ENCODE data around the gene CCDC28B.

CCDC28B gene

DNA sequence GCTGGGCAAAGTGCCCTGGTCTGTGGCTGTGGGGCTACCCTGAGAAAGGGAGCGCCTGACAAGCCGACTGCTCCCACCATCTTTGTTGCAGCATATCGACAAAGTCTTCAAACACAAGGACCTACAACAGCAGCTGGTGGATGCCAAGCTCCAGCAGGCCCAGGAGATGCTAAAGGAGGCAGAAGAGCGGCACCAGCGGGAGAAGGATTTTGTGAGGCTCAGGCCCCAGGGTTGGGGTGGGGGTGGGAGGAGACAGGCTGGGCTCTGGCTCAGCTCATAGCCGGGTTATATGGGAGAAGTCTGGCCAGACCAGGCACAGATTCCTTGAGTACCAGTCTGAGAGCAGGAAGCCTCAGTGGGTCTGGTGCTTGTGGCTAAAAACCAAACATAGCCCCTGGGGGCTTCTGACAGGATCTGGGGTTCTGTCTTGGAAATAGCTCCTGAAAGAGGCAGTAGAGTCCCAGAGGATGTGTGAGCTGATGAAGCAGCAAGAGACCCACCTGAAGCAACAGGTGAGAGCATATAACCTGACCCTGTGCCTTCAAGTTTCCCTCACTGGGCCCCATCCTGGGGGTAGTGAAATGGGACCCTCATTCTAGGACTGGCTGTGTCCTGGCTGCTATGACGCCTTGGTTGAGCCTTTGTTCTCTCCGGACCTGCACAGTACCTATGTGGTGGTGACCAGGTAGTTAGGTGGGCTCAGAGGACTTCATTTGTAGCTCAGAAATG is 8.0 kb upstream of the CCDC28B start:
- TF ChIP-seq, protein P1, sequence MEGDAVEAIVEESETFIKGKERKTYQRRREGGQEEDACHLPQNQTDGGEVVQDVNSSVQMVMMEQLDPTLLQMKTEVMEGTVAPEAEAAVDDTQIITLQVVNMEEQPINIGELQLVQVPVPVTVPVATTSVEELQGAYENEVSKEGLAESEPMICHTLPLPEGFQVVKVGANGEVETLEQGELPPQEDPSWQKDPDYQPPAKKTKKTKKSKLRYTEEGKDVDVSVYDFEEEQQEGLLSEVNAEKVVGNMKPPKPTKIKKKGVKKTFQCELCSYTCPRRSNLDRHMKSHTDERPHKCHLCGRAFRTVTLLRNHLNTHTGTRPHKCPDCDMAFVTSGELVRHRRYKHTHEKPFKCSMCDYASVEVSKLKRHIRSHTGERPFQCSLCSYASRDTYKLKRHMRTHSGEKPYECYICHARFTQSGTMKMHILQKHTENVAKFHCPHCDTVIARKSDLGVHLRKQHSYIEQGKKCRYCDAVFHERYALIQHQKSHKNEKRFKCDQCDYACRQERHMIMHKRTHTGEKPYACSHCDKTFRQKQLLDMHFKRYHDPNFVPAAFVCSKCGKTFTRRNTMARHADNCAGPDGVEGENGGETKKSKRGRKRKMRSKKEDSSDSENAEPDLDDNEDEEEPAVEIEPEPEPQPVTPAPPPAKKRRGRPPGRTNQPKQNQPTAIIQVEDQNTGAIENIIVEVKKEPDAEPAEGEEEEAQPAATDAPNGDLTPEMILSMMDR (IDR thresholded peaks at IDR 0.05; ENCODE audit: extremely low read depth, insufficient read depth, missing control alignments), result no peak
- no peak for DNase-seq (ENCODE audit: low spot score)
- in situ Hi-C loops (cut with MboI; ENCODE audit: low pct_unique_long_range_greater_than_20kb, low sequenced_read_pairs, unreplicated experiment), result no loop called here

DNA sequence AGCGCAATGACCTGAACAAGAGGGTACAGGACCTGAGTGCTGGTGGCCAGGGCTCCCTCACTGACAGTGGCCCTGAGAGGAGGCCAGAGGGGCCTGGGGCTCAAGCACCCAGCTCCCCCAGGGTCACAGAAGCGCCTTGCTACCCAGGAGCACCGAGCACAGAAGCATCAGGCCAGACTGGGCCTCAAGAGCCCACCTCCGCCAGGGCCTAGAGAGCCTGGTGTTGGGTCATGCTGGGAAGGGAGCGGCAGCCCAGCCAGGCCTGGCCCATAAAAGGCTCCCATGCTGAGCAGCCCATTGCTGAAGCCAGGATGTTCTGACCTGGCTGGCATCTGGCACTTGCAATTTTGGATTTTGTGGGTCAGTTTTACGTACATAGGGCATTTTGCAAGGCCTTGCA is 5.4 kb upstream of the CCDC28B start:
- DNase-seq (ENCODE audit: low spot score), result no peak
- TF ChIP-seq, protein P1 (IDR thresholded peaks at IDR 0.05; ENCODE audit: extremely low read depth, insufficient read depth, missing control alignments), result no peak
- in situ Hi-C loops (cut with MboI; ENCODE audit: low pct_unique_long_range_greater_than_20kb, low sequenced_read_pairs, unreplicated experiment), result no loop called here

DNA sequence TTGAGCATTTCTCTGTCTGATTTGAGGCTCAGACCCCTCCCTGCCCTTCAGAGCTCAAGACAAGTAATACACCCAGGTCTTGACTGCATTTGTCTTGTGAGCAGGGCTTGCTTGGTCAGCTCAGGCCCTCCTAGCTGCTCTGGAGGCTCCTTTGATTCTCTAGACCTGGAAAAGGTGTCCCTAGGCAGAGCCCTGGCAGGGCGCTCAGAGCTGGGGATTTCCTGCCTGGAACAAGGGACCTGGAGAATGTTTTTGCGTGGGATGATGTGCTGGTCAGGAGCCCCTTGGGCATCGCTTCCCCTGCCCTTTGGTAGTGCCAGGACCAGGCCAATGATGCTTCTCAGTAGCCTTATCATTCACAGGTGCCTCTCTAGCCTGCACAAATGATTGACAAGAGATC is 4.9 kb upstream of the CCDC28B start:
- in situ Hi-C loops (cut with MboI; ENCODE audit: low pct_unique_long_range_greater_than_20kb, low sequenced_read_pairs, unreplicated experiment), result no loop called here
- DNase-seq (ENCODE audit: low spot score), result no peak
- TF ChIP-seq, protein P1 (IDR thresholded peaks at IDR 0.05; ENCODE audit: extremely low read depth, insufficient read depth, missing control alignments), result no peak

DNA sequence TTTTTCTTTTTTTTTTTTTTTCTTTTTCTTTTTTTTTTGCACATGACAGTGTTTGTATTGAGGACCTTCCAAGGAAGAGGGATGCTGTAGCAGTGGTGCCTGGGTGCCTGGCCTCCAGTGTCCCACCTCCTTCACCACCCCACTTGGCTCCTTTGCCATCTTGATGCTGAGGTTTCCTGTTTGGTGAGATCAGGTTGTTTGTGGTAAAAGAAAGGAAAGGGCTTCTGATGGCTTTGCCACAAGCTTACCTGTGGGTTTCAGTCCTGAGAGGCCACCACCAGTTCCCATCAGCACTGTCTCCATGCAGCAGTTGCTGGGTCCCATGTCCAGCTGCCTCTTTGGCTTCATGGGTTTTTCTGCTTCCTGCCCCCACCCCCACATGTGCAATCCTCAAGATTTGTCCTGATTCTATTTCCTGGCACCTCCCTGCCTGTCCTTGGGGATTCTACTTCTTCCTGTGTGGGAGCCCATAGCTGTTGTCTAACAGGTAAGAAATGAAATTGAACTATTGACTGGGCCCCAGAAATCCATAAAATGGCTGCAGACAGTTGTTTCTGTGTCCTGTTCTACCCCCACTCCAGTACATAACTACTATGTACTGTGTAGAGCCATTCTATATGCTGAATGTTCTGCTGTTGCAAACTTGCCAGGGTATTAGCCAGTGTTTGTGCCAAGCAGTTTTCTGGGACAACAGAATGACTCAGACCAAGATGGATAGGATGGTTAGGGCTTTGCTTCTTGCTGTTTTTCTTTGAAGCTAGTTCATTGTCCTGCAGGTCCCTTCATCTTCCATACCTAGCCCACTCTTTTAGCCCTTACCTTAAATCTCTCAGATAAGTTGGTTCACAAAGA is 4.2 kb upstream of the CCDC28B start:
- in situ Hi-C loops (cut with MboI; ENCODE audit: low pct_unique_long_range_greater_than_20kb, low sequenced_read_pairs, unreplicated experiment), result no loop called here
- TF ChIP-seq, protein P1 (IDR thresholded peaks at IDR 0.05; ENCODE audit: extremely low read depth, insufficient read depth, missing control alignments), result no peak
- no peak for DNase-seq (ENCODE audit: low spot score)

DNA sequence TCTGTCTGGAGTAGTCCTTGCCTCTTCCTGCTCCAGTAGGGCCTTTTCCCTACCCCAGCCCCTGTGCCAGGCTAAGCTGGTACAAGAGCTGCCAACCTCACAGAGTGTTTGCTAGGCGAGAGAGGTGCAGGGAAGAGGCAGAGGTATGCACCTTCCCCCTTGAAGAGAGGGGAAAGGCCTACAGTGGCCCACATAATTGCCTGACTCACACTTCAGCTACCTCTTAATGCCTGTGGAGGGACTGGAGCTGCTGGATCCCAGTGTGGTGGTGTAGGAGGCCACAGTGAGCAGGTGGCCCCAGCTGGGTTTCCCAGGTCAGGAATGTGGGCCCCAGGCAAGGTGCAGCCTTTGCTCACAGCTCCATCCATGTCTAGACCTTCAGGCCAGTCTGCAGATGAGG is 3.3 kb upstream of the CCDC28B start:
- DNase-seq (ENCODE audit: low spot score), result no peak
- TF ChIP-seq, protein P1 (IDR thresholded peaks at IDR 0.05; ENCODE audit: extremely low read depth, insufficient read depth, missing control alignments), result no peak
- in situ Hi-C loops (cut with MboI; ENCODE audit: low pct_unique_long_range_greater_than_20kb, low sequenced_read_pairs, unreplicated experiment), result no loop called here

DNA sequence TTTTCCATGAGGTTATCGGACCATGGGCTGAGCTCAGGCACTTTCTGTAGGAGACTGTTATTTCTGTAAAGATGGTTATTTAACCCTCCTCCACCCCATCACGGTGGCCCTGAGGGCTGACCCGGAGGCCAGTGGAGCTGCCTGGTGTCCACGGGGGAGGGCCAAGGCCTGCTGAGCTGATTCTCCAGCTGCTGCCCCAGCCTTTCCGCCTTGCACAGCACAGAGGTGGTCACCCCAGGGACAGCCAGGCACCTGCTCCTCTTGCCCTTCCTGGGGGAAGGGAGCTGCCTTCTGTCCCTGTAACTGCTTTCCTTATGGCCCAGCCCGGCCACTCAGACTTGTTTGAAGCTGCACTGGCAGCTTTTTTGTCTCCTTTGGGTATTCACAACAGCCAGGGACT is 2.6 kb upstream of the CCDC28B start:
- TF ChIP-seq, protein P1 (IDR thresholded peaks at IDR 0.05; ENCODE audit: extremely low read depth, insufficient read depth, missing control alignments), result no peak
- in situ Hi-C loops (cut with MboI; ENCODE audit: low pct_unique_long_range_greater_than_20kb, low sequenced_read_pairs, unreplicated experiment), result no loop called here
- DNase-seq (ENCODE audit: low spot score), result no peak

All from GM13977 (cell line).